Liver (tissue), 9 donors: ENCODE results near the gene PLCB2. TPM values are rescaled to one million over a fixed set of nuclear protein-coding genes. Genes with fewer than 3 reads are reported as not detected.

Experiments
- DNase-seq: peaks from one replicate; pipeline ENCODE4 v3.0.0-alpha.2; 2017; ENCODE audit warnings: low spot score
- H3K27ac ChIP-seq, 2 donors: one replicate each; pipeline ENCODE4 v1.7.0; 2013; ENCODE audit warnings: inconsistent platforms in 2 of 2, low read length in 2 of 2, control low read depth in 1 of 2, low read depth in 1 of 2, mild to moderate bottlenecking in 1 of 2
- H3K27me3 ChIP-seq, 4 donors: one replicate each; pipeline versions ENCODE4 v1.6.1 to v1.7.0; 2013; ENCODE audit warnings: low read length in 3 of 4, inconsistent platforms in 1 of 4, mild to moderate bottlenecking in 1 of 4, moderate library complexity in 1 of 4; ENCODE audit not compliant: control insufficient read depth in 4 of 4, insufficient read depth in 4 of 4
- H3K36me3 ChIP-seq, 4 donors: one replicate each; pipeline versions ENCODE4 v1.6.1 to v1.7.0; 2013; ENCODE audit warnings: low read length in 3 of 4, mild to moderate bottlenecking in 3 of 4, low read depth in 1 of 4, moderate library complexity in 1 of 4; ENCODE audit not compliant: control insufficient read depth in 4 of 4, insufficient read depth in 3 of 4
- H3K4me1 ChIP-seq, 4 donors: one replicate each; pipeline versions ENCODE4 v1.6.1 to v1.7.0; 2013; ENCODE audit warnings: low read length in 3 of 4, mild to moderate bottlenecking in 3 of 4, moderate library complexity in 1 of 4; ENCODE audit not compliant: control insufficient read depth in 4 of 4, insufficient read depth in 4 of 4
- H3K4me3 ChIP-seq, 3 donors: one replicate each; pipeline versions ENCODE4 v1.6.1 to v1.7.0; 2013; ENCODE audit warnings: low read length in 3 of 3, control low read depth in 1 of 3, low read depth in 1 of 3, mild to moderate bottlenecking in 1 of 3
- H3K9ac ChIP-seq, 2 donors: one replicate each; pipeline ENCODE4 v1.7.0; 2013; ENCODE audit warnings: low read length in 2 of 2, mild to moderate bottlenecking in 2 of 2, moderate library complexity in 2 of 2, control low read depth in 1 of 2, low read depth in 1 of 2
- H3K9me3 ChIP-seq, 4 donors: one replicate each; pipeline versions ENCODE4 v1.6.1 to v1.7.0; 2013; ENCODE audit warnings: low read length in 3 of 4; ENCODE audit not compliant: control insufficient read depth in 4 of 4
- CTCF ChIP-seq: fragments of 150-350 bp; IDR thresholded peaks from 2 replicates; pipeline ENCODE4 v1.5.1; 2017; ENCODE audit warnings: improper control_type of control experiment, low read depth, low read length; ENCODE audit not compliant: missing input control
- FOXA1 ChIP-seq: IDR thresholded peaks from 2 replicates; pipeline ENCODE4 v1.6.1; 2016; ENCODE audit warnings: antibody characterized with exemption
- FOXA2 ChIP-seq: IDR thresholded peaks from 2 replicates; pipeline ENCODE4 v1.6.1; 2016; ENCODE audit warnings: antibody characterized with exemption
- GABPA ChIP-seq, 2 donors: IDR thresholded peaks in 1 of 2; conservative IDR thresholded peaks in 1 of 2; 2 replicates each; pipeline ENCODE4 v1.6.1; 2016; ENCODE audit warnings: antibody characterized with exemption in 2 of 2, mild to moderate bottlenecking in 1 of 2, moderate library complexity in 1 of 2
- HNF4A ChIP-seq, 2 donors: conservative IDR thresholded peaks; 2 replicates each; pipeline ENCODE4 v1.6.1; 2016; ENCODE audit warnings: antibody characterized with exemption in 2 of 2, mild to moderate bottlenecking in 2 of 2
- HNF4G ChIP-seq: IDR thresholded peaks from 2 replicates; pipeline ENCODE4 v1.6.1; 2016; ENCODE audit warnings: antibody characterized with exemption
- MAX ChIP-seq: IDR thresholded peaks from 2 replicates; pipeline ENCODE4 v1.6.1; 2016; ENCODE audit warnings: antibody characterized with exemption
- NR2F2 ChIP-seq: IDR thresholded peaks from 2 replicates; pipeline ENCODE4 v1.6.1; 2016; ENCODE audit warnings: antibody characterized with exemption
- RAD21 ChIP-seq, 2 donors: IDR thresholded peaks; 2 replicates each; pipeline ENCODE4 v1.6.1; 2016; ENCODE audit warnings: antibody characterized with exemption in 2 of 2, mild to moderate bottlenecking in 2 of 2
- REST ChIP-seq: IDR thresholded peaks from 2 replicates; pipeline ENCODE4 v1.6.1; 2016; ENCODE audit warnings: antibody characterized with exemption, mild to moderate bottlenecking
- SP1 ChIP-seq: IDR thresholded peaks from 2 replicates; pipeline ENCODE4 v1.6.1; 2018; ENCODE audit warnings: antibody characterized with exemption, mild to moderate bottlenecking
- TAF1 ChIP-seq: conservative IDR thresholded peaks from 2 replicates; pipeline ENCODE4 v1.6.1; 2016; ENCODE audit warnings: antibody characterized with exemption, mild to moderate bottlenecking
- YY1 ChIP-seq: IDR thresholded peaks from 2 replicates; pipeline ENCODE4 v1.6.1; 2016; ENCODE audit warnings: antibody characterized with exemption, mild to moderate bottlenecking
- ZBTB33 ChIP-seq: IDR thresholded peaks from 2 replicates; pipeline ENCODE4 v1.6.1; 2016; ENCODE audit warnings: antibody characterized with exemption
- WGBS: extraction: QIAGEN DNeasy Blood & Tissue Kit; methylation state at CpG from one replicate; pipeline ENCODE4 v1.1.7; 2013; 5-methylcytosine and 5-hydroxymethylcytosine counted together
- polyA plus RNA-seq, 2 donors: library from polyadenylated mRNA; stranded (reverse) in 1 of 2; unstranded in 1 of 2; fragments of 200-250 nt in 1 of 2; fragments of >200 nt in 1 of 2; fragmentation: Nextera tagmentation in 1 of 2; extraction: Ambion mirVana in 1 of 2; gene quantifications; one replicate each; pipeline versions ENCODE4 v1.2.1 to v1.2.3, GENCODE V29; 2013 to 2015
- total RNA-seq, 2 donors: library from RNA; depleted of rRNA; stranded (reverse); fragments of >200 nt; gene quantifications; one replicate each; pipeline ENCODE4 v1.2.3, GENCODE V29; 2014
- TF ChIP-seq, protein P1 (sequence below): IDR thresholded peaks from 2 replicates; pipeline ENCODE4 v1.6.1; 2016; ENCODE audit warnings: antibody characterized with exemption
- donor health status: healthy.
- donor health status: healthy.
- donor health status: healthy.
- donor health status: healthy.
- donor health status: healthy.

The PLCB2 gene
- total and polyA plus RNA-seq, 4 donors, result 2.1 to 13.3 (median 7.6) TPM

DNA sequence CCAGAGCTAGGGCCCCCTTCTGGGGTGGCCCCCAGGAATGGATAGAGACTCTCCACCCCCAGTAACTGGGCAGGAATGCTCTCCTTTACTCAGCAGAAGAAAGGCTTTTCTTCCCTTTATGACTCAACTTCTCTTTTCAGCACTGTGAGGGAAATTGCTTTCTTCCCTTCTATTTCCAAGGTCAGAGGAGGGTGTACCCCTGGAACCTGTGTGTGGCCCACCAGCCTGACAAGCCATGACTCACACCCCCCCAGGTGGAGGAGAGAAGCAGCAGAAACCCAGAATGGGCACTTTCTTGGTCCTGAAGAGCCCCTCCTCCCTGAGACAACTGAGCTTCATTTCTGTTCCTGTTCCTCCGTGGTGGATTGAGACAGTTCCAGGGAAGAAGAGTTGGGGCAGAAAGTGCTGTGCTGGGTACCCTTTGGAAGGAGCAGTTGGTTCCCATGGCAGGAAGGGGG, 22.2 kb downstream of the PLCB2 start:
- no peak overlapping the region for H3K4me3 ChIP-seq
- H3K36me3 ChIP-seq, result no peaks in the 10 kb centered on the region
- H3K9ac ChIP-seq, result no peak overlapping the region
- DNase-seq, result no peak
- TF ChIP-seq, protein P1, sequence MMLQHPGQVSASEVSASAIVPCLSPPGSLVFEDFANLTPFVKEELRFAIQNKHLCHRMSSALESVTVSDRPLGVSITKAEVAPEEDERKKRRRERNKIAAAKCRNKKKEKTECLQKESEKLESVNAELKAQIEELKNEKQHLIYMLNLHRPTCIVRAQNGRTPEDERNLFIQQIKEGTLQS, result no peak
- TF ChIP-seq REST (no peak), FOXA2 (no peak)
- 57% methylated on average over 1 of the region's 1 CpG for WGBS
- H3K27me3 ChIP-seq, result peaks cover 0 to 5% (median 2%) of the 10 kb centered on the region in 4 donors
- H3K27ac ChIP-seq, result no peak overlapping the region
- peaks cover 6 to 31% (median 18%) of the 10 kb centered on the region in 4 donors for H3K4me1 ChIP-seq
- H3K9me3 ChIP-seq, result no peaks in the 10 kb centered on the region

GRCh38 chr15:40285151-40285550, 22.6 kb downstream of the PLCB2 start:
- no peaks in the 10 kb centered on the region for H3K9me3 ChIP-seq
- peaks cover 6 to 31% (median 18%) of the 10 kb centered on the region in 4 donors for H3K4me1 ChIP-seq
- no peak overlapping the region for H3K27ac ChIP-seq
- peaks cover 0 to 8% (median 2%) of the 10 kb centered on the region in 4 donors for H3K27me3 ChIP-seq
- no peak overlapping the region for H3K4me3 ChIP-seq
- 92% methylated on average over 4 of the region's 4 CpGs for WGBS
- H3K9ac ChIP-seq, result no peak overlapping the region
- H3K36me3 ChIP-seq, result no peaks in the 10 kb centered on the region
- no peak for DNase-seq
- no peak for TF ChIP-seq TAF1
- no peak for TF ChIP-seq CTCF
- TF ChIP-seq RAD21 (IDR thresholded peaks at IDR 0.05), result no peak
- TF ChIP-seq NR2F2, result no peak
- TF ChIP-seq HNF4A (conservative IDR thresholded peaks at IDR 0.05), result no peak
- TF ChIP-seq, protein P1, result no peak
- TF ChIP-seq REST, result no peak
- TF ChIP-seq MAX, result no peak
- TF ChIP-seq ZBTB33, result no peak
- no peak for TF ChIP-seq GABPA (IDR thresholded peaks at IDR 0.05 in 1 of 2, conservative IDR thresholded peaks at IDR 0.05 in 1 of 2)
- no peak for TF ChIP-seq HNF4G
- no peak for TF ChIP-seq SP1
- TF ChIP-seq FOXA2, result no peak
- no peak for TF ChIP-seq YY1
- no peak for TF ChIP-seq FOXA1
